GM08714 (cell line): Measurements from ENCODE around the gene OR4D9.
"Not testable (repeated sequence)": the region's sequence is repeated elsewhere in the genome, so short reads cannot be mapped to it uniquely, and the experiment has no call there.

Experiments
- H3K4me3 ChIP-seq: fragments of 200-500 bp; sonication (Bioruptor generic); 2 replicates; pipeline ENCODE4 v1.5.1; 2014; ENCODE audit warnings: mild to moderate bottlenecking, low read length, inconsistent platforms
- ZNF274 ChIP-seq: IDR thresholded peaks from 2 replicates; pipeline ENCODE4 v1.6.1; 2012; ENCODE audit warnings: mild to moderate bottlenecking, low read depth, low read length

The OR4D9 gene

DNA sequence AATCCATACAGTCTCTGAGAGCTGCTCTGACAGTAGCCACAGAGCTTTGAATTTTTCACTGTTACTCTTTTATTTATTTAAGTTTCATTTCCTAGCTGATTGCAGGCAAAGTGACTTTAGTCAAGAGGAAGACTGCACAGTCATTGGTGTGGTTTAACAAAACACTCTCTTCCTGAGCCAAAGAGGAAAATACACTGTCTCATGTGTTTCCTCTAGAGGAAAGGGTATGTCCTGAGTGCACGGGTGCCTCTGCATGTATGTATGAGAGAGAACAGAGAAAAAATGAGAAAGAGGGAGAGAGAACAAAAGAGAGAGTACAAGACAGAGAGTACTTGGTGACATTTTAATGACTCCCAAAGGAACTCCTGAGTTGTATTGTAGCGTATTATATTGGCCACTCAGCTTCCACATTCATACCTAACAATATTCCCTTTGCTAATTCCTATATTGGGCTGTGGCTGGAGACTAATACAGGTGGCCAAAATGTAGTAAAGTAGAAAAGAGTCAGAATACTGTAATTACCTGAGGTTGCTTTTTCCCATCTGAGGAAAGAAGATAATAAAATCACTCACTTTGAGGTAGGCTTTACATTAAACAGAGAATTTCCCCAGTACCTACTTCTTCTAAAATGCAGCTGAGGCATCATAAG, at the start of gene OR4D9:
TSS of gene OR4D9 (plus strand) at position 599 of the 649 bp plus-strand sequence. CDS start 3,374 bp downstream, outside the sequence.
- TF ChIP-seq ZNF274, result no peak

DNA sequence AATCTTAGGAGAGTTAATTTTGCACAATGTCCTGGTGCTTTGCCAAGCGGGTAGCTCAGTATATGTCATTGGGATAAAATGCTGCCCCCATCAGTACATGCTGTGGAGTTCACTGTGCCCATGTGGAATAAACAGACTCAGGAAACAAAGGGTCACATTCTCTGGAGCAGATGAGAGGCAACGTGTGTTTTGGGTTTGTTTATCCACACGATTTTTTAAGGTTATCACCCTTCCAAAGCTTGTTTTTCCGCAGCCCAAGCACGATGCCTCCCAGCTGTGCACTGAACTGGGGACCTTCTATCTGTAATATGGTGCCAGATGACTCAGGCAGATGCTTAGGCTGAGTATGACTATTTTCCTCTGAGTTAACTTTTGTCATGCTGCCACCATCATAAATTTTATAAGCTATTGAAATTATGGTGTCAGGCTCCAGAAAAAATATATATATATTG, 48.1 kb upstream of the OR4D9 start:
- no peak overlapping the region for H3K4me3 ChIP-seq
- TF ChIP-seq ZNF274, result no peak

More for the DNA sequence above, at the start of gene OR4D9:
- no peak within 1 kb of the TSS for H3K4me3 ChIP-seq

DNA sequence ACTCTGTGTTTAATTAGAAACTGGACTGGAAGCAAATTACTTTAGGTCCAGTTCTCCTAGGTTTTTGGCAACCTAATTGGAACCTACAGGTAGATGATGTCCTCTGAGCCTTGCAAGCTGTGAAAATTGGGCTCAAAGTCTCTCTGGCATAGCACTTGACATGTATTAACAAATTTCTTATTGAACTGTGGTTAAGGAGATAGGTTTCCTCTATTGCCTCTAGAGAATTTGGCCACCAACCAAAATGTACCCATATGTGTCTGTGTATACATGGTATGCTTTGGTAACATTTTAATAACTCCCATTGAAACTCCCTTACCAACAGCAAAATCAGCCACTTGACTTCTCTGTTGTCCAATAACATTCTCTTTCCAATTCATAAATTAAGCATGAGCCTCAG, 38.3 kb upstream of the OR4D9 start, which contains the start of gene OR4D10:
TSS of gene OR4D10 (plus strand) at position 301 of the 400 bp plus-strand sequence. CDS start 4,115 bp downstream, outside the sequence.
- TF ChIP-seq ZNF274, result no peak
- H3K4me3 ChIP-seq, result no peak within 1 kb of the TSS

DNA sequence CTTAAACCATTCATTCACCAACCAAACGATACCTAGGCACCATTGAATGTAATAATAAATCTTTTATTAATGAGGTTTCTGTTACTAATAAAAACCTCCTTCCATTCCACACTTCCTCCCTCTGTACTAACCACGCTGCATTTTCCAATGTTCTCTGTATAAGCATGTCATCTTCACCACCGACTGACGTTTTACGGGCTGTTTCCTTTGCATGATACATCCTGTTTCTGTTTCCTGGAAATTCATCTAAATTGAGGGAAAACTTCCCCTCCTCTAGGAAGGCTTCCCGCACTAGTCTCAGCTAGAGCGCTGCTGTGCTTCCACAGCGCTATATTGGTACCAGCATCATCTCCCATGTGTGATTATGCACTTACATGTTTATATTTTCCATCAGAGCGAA, 36.2 kb upstream of the OR4D9 start:
- no peak overlapping the region for H3K4me3 ChIP-seq
- no peak for TF ChIP-seq ZNF274

DNA sequence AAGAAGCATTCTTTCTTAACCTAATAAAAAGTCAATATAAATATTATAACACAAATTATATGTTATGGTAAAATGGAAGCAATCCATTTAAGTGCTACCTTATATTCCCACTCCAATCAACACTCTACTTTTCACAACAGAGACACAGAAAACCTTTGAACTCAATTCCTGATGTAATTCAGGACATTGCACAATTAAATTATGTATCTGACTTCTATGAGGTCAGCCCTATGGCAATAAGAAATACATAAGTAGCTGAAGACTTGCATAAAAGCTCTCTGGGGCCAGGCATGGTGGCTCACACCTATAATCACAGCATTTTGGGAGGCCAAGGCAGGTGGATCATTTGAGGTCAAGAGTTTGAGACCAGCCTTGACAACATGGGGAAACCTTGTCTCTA, 31.4 kb upstream of the OR4D9 start:
- TF ChIP-seq ZNF274, result no peak
- H3K4me3 ChIP-seq, result no peak overlapping the region

DNA sequence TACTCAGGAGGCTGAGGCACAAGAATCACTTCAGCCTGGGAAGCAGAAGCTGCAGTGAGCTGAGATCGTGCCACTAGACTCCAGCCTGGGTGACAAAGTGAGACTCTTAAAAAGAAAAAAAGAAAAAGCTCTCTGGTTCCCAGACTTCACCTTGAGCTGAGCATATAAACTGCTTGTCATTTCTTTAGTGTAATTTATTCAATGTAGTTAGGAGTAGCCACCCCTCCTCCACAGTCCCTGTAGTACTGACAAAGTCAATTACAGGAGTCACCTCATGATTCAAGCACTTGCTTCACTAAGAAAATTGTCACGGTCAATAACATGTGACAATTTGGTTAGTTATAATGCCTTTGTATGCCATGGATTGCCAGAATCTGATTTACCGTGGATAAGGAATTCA, 31.0 kb upstream of the OR4D9 start:
- TF ChIP-seq ZNF274, result no peak
- H3K4me3 ChIP-seq, result no peak overlapping the region

DNA sequence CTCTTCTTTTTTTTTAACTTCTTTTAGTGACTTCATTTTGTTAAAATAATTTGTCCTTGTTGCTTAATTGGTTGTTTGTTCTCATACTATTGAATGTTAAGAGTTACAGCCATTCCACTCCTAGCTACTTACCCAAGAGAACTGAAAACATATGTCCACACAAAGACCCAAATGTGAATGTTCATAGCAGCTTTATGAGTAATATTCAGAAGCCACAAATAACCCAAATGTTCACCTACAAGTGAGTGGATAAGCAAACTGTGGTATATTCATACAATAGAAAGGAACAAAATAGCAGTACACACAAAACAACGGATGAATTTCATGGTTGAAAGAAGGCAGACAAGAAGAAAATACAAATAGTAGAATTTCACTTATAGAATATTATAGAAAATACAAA, 9.4 kb upstream of the OR4D9 start:
- no peak for TF ChIP-seq ZNF274
- no peak overlapping the region for H3K4me3 ChIP-seq

DNA sequence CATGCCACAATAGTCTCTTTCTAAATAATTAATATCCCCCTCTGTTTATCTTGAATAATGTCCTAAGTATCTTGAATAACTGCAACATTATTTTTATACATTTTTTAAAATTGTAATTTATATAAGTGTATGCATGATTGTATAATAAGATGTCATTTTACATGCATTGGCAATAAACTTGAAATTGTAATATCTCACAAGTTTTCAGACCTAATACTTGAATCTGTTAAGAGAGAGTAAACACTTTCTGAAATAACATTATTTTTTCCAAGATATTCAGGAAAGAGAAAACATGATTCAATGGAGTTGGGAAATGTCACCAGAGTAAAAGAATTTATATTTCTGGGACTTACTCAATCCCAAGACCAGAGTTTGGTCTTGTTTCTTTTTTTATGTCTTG, 8.1 kb upstream of the OR4D9 start, which contains the start of gene OR4D11:
TSS of gene OR4D11 (plus strand) at position 301 of the 400 bp plus-strand sequence. CDS start at position 301, 0 bp downstream.
- no peak for TF ChIP-seq ZNF274
- no peak within 1 kb of the TSS for H3K4me3 ChIP-seq

DNA sequence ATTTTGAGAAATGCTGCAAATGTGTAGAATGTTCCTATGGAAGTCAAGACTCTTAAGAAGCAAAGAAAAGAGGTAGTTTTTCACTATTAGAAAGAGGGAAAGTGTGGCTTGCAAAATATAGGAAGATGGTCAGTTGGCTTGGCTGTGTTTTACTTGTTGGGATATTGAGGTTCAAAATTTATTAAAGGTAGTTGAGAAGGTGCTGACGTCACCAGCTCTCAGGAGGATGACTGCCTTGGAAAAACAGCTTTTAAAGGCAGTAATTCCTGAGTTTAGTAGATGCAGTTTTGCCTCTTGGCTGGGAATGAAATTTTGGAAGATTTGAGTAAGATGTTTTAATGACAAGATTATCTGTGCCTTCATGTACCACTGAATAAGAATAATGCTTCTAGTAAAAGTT, 336 bp downstream of the OR4D9 start:
- TF ChIP-seq ZNF274, result no peak
- H3K4me3 ChIP-seq, result no peak overlapping the region

DNA sequence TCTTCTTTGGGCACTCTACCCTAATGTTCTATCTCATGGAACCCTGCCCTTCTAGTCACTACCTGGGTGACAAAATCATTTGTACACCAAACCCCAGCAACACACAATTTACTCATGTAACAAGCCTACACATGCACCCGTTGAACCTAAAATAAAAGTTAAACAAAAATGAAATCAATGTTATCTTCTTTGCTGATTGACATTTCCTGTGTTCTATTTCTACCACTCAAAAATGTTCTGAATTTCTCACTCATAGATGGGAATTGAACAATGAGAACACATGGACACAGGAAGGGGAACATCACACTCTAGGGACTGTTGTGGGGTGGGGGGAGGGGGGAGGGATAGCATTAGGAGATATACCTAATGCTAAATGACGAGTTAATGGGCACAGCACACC, 8.8 kb downstream of the OR4D9 start:
- H3K4me3 ChIP-seq, result not testable (repeated sequence)

DNA sequence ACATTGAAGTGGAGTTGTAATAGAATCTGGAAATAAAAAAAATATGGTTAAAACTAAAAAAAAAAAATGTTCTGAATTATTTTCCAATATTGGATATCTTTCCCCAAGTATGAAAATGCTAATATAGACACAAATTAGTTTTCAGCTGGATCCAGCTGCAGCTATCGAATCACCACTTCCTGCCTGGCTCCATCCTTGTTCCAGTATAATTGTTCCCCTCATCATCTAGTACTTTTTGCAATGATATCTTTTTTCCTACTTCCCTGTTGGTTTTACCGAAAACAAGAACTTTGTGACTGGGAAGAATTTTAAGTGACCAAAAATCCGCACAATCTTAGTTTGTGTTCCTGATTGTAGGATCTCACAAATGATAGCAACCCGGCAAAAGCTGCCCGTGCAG, 9.4 kb downstream of the OR4D9 start:
- no peak for TF ChIP-seq ZNF274
- H3K4me3 ChIP-seq, result no peak overlapping the region

DNA sequence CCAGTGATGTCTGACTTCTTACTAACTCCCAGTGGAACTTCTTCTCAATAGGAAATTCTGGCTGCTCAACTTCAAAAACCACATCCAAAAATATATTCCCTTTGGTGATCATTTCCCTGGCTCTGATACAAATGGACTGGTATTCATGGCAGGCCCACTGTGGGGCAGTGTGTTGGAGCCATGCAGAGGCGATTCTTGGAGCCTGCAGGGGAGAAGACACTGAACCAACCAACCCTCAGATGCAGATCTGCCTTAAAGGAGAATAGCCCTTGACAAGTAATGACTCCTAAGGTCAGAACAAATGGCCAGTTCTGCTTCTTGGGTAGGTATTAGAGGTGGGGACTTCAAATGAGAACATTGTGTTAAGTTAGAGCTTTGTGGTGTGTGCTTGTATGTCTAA, 12.2 kb downstream of the OR4D9 start:
- no peak overlapping the region for H3K4me3 ChIP-seq
- TF ChIP-seq ZNF274, result no peak

DNA sequence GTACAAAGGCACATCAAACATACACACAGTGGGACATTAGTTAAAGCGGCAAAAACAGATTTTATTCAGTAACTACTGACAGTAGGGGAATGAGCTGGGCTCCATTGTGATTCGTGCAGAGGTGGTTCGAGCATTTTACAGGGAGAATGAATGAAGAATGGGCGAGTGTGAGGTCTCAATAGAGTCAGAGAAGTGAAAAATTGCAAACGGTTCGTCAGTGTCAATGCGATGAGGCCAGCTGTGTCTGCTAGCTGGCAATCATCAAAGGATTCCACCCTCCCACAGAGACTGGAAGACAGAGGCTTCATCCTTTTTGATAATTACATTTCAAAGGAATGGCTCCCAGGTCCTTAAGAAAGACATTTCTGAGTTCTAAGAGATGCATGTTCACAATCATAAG, 17.4 kb downstream of the OR4D9 start:
- TF ChIP-seq ZNF274, result no peak
- no peak overlapping the region for H3K4me3 ChIP-seq

DNA sequence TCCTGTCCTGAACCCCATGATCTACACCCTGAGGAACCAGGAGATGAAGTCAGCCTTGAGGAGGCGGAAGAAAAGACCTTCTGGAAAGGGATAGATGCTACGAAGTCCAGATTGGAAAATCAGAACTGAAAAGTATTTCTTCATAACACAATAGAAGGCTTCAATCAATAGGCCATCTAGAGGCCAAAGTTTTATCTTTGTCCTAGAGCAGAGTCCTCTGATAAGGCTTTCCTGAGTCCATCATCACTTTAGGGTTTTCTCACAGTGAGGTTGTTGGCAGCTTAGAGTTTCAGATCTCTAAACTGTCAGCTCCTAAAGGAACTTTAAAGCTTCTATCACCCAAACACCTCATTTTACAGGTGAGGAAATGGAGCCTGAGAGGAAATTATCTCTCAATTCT, 21.3 kb downstream of the OR4D9 start:
- H3K4me3 ChIP-seq, result no peak overlapping the region
- no peak for TF ChIP-seq ZNF274

DNA sequence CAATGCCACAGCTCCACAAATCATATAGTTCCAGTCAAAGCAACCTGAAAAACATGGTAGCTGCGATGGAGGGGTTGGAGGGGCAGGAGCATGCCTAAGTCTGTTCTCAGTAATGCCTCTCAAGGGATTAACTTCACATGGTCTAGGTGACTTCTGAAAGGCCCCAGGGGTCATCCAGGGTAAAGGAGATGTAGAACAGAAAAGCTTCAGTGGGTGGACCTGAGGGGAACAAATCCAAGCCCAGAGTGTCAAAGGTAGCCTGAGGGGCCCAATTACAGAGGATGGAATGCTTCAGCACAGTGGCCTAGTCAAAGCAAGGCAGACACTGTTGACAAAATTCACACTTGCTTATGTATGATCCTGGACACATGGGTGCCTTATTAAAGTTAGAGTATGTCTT, 23.3 kb downstream of the OR4D9 start:
- no peak for TF ChIP-seq ZNF274
- no peak overlapping the region for H3K4me3 ChIP-seq
